ENCODE measurements around the gene GRIN2C. TPM values are rescaled to one million over a fixed set of nuclear protein-coding genes. Genes with fewer than 3 reads are reported as not detected.
A peak's percentile ranks its signal among the peaks of the same experiment; 100 is the strongest.
"Not testable (repeated sequence)": the region's sequence is repeated elsewhere in the genome, so short reads cannot be mapped to it uniquely, and the experiment has no call there.

Gene GRIN2C
- total RNA-seq, 2 experiments from 2014 or later: not detected

DNA sequence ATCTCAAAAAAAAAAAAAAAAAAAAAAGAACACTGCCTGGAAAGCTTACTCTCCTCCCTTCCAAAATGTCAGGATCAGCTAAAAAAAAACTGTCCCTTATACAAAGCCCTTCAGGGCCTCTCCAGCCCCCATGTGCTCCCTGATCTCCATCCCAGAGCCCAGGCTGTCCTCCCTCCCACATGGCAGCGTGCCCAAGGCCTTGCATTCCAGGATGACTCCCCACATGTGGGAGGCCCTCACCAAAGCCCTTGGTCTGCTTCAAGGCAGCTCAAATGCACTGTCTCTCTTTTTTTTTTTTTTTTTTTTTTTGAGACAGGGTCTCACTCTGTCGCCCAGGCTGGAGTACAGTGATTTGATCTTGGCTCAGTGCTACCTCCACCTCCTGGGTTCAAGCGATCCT is 10.8 kb upstream of the GRIN2C start:
- H3K36me3 Mint-ChIP-seq (ENCODE audit: low read depth): no peaks in the 10 kb centered on the region
- DNase-seq (no peak), ATAC-seq (no peak)
- H3K4me3 Mint-ChIP-seq: no peak overlapping the region
- H3K27ac Mint-ChIP-seq: no peak overlapping the region
- intact Hi-C loops (cut with DNase I, micrococcal nuclease): loop anchor here in 1 of 2 experiments (5.0 kb wide), 3 partner anchors 668 to 1558 kb away; partner anchors contain the start of genes CDC42EP4, RPL38 and UNK
- H3K4me1 Mint-ChIP-seq: peaks cover 22% of the 10 kb centered on the region
- POLR2A ChIA-PET: no interaction called here
- CTCF ChIA-PET: interaction anchor here (0.9 to 7.6 kb wide), 2 partner anchors 8 to 129 kb away, joined by 3 to 76 read pairs; partner anchors contain the start of gene GRIN2C
- H3K9me3 Mint-ChIP-seq (ENCODE audit: low read depth): no peaks in the 10 kb centered on the region
- no peaks in the 10 kb centered on the region for H3K27me3 Mint-ChIP-seq

DNA sequence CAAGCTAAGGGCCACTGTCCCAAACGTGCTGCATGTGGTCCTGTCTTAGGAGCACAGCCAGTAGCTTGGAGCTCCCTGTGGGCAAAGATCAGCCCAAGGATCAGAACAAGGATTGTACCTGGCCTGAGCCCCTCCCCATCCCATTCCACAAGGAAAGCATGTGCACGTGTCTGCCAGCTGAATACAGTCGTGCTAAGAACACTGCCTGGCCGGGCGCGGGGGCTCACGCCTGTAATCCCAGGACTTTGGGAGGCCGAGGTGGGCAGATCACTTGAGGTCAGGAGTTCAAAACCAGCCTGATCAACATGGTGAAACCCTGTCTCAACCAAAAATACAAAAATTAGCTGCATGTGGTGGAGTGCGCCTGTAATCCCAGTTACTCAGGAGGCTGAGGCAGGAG is 10.3 kb upstream of the GRIN2C start:
- H3K27ac Mint-ChIP-seq, POLR2A ChIA-PET: not testable (repeated sequence)
- CTCF ChIA-PET: interaction anchor here (0.9 kb wide), 1 partner anchor 129 kb away, joined by 3 read pairs; no protein-coding TSS in a partner anchor

GRCh38 chr17:74868908-74869255 is 9.2 kb upstream of the GRIN2C start:
- POLR2A ChIA-PET: no interaction called here
- Mint-ChIP-seq H3K27me3 (no peaks in the 10 kb centered on the region), H3K4me1 (peaks cover 14% of the 10 kb centered on the region), H3K36me3 (ENCODE audit: low read depth) (no peaks in the 10 kb centered on the region), H3K27ac (no peak overlapping the region), H3K4me3 (no peak overlapping the region), H3K9me3 (ENCODE audit: low read depth) (no peaks in the 10 kb centered on the region)
- CTCF ChIA-PET: interaction anchor here (0.8 to 1.0 kb wide), 2 partner anchors 38 to 102 kb away, joined by 3 read pairs; no protein-coding TSS in a partner anchor
- DNase-seq (no peak), ATAC-seq (no peak)
- intact Hi-C loops (cut with DNase I, micrococcal nuclease): no loop called here

More for the DNA sequence above, 10.3 kb upstream of the GRIN2C start:
- intact Hi-C loops (cut with DNase I, micrococcal nuclease): loop anchor here in 1 of 2 experiments (5.0 kb wide), 3 partner anchors 668 to 1558 kb away; partner anchors contain the start of genes CDC42EP4, RPL38 and UNK
- not testable (repeated sequence) for H3K4me3 Mint-ChIP-seq; H3K36me3 Mint-ChIP-seq (ENCODE audit: low read depth); H3K27me3 Mint-ChIP-seq; ATAC-seq; DNase-seq; H3K9me3 Mint-ChIP-seq (ENCODE audit: low read depth)
- peaks cover 18% of the 10 kb centered on the region for H3K4me1 Mint-ChIP-seq

DNA sequence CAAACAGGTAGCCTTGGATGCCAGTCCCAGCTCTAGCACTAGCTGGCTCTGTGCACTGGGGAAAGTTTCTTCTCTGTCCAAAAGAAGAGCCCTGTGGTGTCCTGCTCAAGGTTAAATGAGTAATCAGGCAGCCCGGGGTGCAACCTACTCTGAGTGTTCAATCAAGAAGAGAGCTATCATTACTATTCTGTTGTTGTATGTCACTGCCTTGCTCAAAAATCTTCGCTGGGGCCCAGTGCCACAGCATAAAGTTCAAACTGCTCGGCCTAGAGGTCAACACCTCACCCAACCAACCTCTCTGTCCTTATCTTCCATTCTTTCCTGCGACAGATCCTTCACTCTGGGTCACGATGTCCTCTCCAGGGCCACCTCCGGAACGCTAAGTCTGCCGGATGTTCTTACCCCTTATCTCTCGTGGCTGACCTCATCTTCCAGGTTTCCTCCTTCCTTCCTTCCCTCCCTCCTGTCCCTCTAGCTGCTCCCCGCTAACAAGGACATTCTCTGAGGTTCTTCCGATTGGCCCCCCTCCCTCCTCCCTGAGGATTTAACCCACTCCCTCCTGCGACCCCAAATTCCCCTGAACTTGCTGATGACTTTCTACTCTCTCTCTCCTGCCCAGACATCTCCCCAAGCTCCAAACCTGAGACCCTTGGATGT is 8.7 kb upstream of the GRIN2C start:
- no peak overlapping the region for H3K27ac Mint-ChIP-seq

GRCh38 chr17:74866198-74866835 is 6.6 kb upstream of the GRIN2C start:
- intact Hi-C loops (cut with DNase I, micrococcal nuclease): no loop called here
- DNase-seq (no peak), ATAC-seq (no peak)
- Mint-ChIP-seq H3K27ac (no peak overlapping the region), H3K4me1 (peaks cover 6% of the 10 kb centered on the region), H3K4me3 (no peak overlapping the region), H3K9me3 (ENCODE audit: low read depth) (no peaks in the 10 kb centered on the region), H3K36me3 (ENCODE audit: low read depth) (no peaks in the 10 kb centered on the region), H3K27me3 (peaks cover 6% of the 10 kb centered on the region)
- ChIA-PET POLR2A (no interaction called here), CTCF (interaction anchor here (0.8 to 8.4 kb wide), 11 partner anchors 10 to 225 kb away, joined by 3 to 114 read pairs (median 6); no protein-coding TSS in a partner anchor)

More for the DNA sequence above, 8.7 kb upstream of the GRIN2C start:
- Mint-ChIP-seq H3K36me3 (ENCODE audit: low read depth) (no peaks in the 10 kb centered on the region), H3K27me3 (no peaks in the 10 kb centered on the region), H3K4me3 (no peak overlapping the region), H3K9me3 (ENCODE audit: low read depth) (no peaks in the 10 kb centered on the region), H3K4me1 (peaks cover 12% of the 10 kb centered on the region)
- intact Hi-C loops (cut with DNase I, micrococcal nuclease): no loop called here
- DNase-seq: no peak
- CTCF ChIA-PET: interaction anchor here (0.8 to 8.4 kb wide), 4 partner anchors 39 to 110 kb away, joined by 3 to 114 read pairs (median 3); no protein-coding TSS in a partner anchor
- POLR2A ChIA-PET: no interaction called here
- no peak for ATAC-seq

- no peak overlapping the region for H3K4me3 Mint-ChIP-seq
- no peaks in the 10 kb centered on the region for H3K36me3 Mint-ChIP-seq (ENCODE audit: low read depth)
- H3K9me3 Mint-ChIP-seq (ENCODE audit: low read depth): no peaks in the 10 kb centered on the region
- ChIA-PET CTCF (interaction anchor here (0.6 to 8.4 kb wide), 21 partner anchors 8 to 225 kb away, joined by 3 to 114 read pairs (median 4); partner anchors contain the start of gene FDXR), POLR2A (interaction anchor here (0.6 kb wide), 1 partner anchor 665 kb away, joined by 3 read pairs; no protein-coding TSS in a partner anchor)
- DNase-seq (no peak), ATAC-seq (no peak)
- intact Hi-C loops (cut with DNase I, micrococcal nuclease): loop anchor here in 1 of 2 experiments (1.0 kb wide), 1 partner anchor 208 kb away; no protein-coding TSS in a partner anchor
- no peak overlapping the region for H3K27ac Mint-ChIP-seq
- H3K4me1 Mint-ChIP-seq: peaks cover 8% of the 10 kb centered on the region
- peaks cover 8% of the 10 kb centered on the region for H3K27me3 Mint-ChIP-seq
Observed at GRCh38 chr17:74865504-74866197, 6.0 kb upstream of the GRIN2C start.

DNA sequence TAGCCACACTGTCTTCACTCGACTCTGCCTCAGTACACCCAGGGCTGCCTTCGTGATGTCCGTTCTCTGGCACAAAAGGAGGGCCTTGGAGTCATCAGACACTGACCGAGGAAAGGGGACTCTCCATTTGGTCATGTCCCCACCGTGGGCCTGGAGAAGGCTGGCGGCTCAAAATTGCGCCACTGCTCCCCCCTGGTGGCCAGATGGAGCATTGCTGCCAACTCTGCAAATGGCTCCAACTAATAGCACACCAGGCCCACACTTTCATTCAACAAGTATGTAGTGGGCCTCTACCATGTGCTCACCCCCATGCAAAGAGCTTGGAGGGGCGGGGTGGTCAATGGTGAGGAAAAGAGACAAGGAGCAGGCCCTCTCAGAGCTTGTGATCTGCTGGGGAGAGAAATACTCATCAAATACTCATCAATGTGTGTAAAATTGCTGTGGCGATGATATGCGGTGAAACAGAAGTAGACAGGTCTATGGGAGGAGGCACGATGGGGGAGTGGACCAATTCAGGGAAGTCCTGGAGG is 5.2 kb upstream of the GRIN2C start:
- H3K27ac Mint-ChIP-seq: peak overlapping the region; percentile 39
- no peaks in the 10 kb centered on the region for H3K36me3 Mint-ChIP-seq (ENCODE audit: low read depth)
- peak; percentile 83 for DNase-seq
- no peak overlapping the region for H3K4me3 Mint-ChIP-seq
- peak; percentile 65 for ATAC-seq
- H3K4me1 Mint-ChIP-seq: peaks cover 11% of the 10 kb centered on the region
- POLR2A ChIA-PET: no interaction called here
- H3K27me3 Mint-ChIP-seq: peaks cover 12% of the 10 kb centered on the region
- H3K9me3 Mint-ChIP-seq (ENCODE audit: low read depth): no peaks in the 10 kb centered on the region
- intact Hi-C loops (cut with DNase I, micrococcal nuclease): loop anchor here in 1 of 2 experiments (1.0 kb wide), 1 partner anchor 208 kb away; no protein-coding TSS in a partner anchor
- CTCF ChIA-PET: interaction anchor here (0.7 to 8.4 kb wide), 19 partner anchors 9 to 224 kb away, joined by 3 to 114 read pairs (median 4); partner anchors contain the start of gene FDXR

- POLR2A ChIA-PET: no interaction called here
Observed at GRCh38 chr17:74864297-74864865, 4.7 kb upstream of the GRIN2C start.

DNA sequence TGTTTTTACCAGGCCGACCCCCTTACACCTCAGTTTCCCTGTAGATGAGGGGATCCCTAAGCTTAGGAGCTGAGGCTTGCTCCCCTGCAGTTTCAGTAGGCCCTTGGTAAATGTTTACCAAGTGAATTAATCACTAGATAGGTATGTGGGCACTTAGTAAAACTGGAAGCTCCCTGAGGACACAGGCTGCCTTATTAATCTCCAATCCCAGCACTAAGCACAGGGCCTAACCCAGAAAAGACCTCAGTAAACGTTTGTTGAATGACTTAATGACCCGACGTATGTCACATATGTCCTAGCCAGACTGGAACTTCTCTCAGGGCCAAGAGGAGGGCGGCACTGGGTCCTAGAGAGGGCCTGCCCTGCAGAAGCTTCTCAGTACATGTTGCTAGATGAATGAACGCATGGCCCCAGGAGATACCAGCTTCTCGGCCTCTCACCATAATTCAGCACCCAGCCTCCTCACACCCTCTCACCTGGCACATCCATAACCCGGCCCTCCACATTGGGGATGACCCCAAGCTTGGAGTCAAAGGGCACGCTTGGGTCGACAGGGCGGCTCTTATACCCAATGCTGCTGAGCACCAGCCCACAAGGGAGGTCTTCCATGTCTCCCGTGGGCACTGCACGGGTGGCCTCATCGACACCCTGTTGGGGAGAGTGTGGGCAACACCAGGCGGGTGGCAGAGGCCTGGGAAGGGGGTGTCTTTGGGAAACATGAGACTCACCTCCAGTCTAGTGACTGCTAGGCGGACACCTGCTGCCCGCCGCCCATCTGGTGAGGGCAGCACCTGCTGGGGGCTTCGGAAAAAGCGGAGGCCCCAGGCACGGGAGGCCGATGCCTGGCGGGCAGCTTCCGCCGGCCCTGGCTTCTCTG is 4.0 kb upstream of the GRIN2C start:
- no peaks in the 10 kb centered on the region for H3K36me3 Mint-ChIP-seq (ENCODE audit: low read depth)
- CTCF ChIA-PET: interaction anchor here (0.6 to 8.4 kb wide), 11 partner anchors 11 to 368 kb away, joined by 3 to 114 read pairs (median 7); partner anchors contain the start of genes FDXR and RAB37

More at GRCh38 chr17:74864297-74864865, 4.7 kb upstream of the GRIN2C start:
- H3K4me1 Mint-ChIP-seq: peaks cover 11% of the 10 kb centered on the region
- no peaks in the 10 kb centered on the region for H3K9me3 Mint-ChIP-seq (ENCODE audit: low read depth)
- H3K4me3 Mint-ChIP-seq: no peak overlapping the region
- no peaks in the 10 kb centered on the region for H3K36me3 Mint-ChIP-seq (ENCODE audit: low read depth)
- no peak overlapping the region for H3K27ac Mint-ChIP-seq
- CTCF ChIA-PET: interaction anchor here (0.6 to 8.4 kb wide), 11 partner anchors 10 to 298 kb away, joined by 3 to 114 read pairs (median 5); partner anchors contain the start of genes FDXR and RAB37
- ATAC-seq: no peak
- no peak for DNase-seq
- H3K27me3 Mint-ChIP-seq: peaks cover 12% of the 10 kb centered on the region
- intact Hi-C loops (cut with DNase I, micrococcal nuclease): no loop called here

DNA sequence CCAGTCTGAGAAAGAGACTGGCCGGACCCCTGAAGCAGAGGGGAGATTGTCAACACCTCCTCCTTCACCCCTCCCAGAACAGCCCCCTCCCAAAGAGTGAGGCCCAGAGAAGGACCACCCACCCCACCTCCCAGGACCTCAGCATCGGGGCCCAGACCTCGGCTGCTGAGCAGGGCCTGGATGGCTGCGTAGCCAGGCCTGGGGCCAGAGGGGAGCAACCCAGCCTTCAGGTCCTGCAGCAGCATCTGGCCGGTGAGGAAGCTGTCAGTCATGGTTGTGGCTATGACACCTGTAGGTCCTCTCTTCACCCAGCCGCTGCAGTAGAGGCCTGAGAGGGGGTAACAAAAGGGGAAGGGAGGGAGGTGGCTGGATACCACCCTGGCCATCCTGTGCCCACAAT is 3.2 kb upstream of the GRIN2C start:
- no peaks in the 10 kb centered on the region for H3K9me3 Mint-ChIP-seq (ENCODE audit: low read depth)
- no peak overlapping the region for H3K4me3 Mint-ChIP-seq
- H3K36me3 Mint-ChIP-seq (ENCODE audit: low read depth): no peaks in the 10 kb centered on the region
- ChIA-PET POLR2A (interaction anchor here (1.7 kb wide), 1 partner anchor 10 kb away, joined by 11 read pairs; the partner anchor contains the start of gene FDXR), CTCF (interaction anchor here (0.7 to 8.4 kb wide), 19 partner anchors 11 to 205 kb away, joined by 3 to 114 read pairs (median 6); partner anchors contain the start of genes FDXR and RAB37)
- intact Hi-C loops (cut with DNase I, micrococcal nuclease): loop anchor here (1.0 to 2.0 kb wide), 4 partner anchors 20 to 206 kb away; no protein-coding TSS in a partner anchor
- H3K27me3 Mint-ChIP-seq: peaks cover 22% of the 10 kb centered on the region
- DNase-seq (no peak), ATAC-seq (no peak)
- peaks cover 13% of the 10 kb centered on the region for H3K4me1 Mint-ChIP-seq
- H3K27ac Mint-ChIP-seq: no peak overlapping the region

More for the DNA sequence above, 4.0 kb upstream of the GRIN2C start:
- Mint-ChIP-seq H3K9me3 (ENCODE audit: low read depth) (no peaks in the 10 kb centered on the region), H3K27me3 (peaks cover 18% of the 10 kb centered on the region), H3K27ac (no peak overlapping the region), H3K4me3 (no peak overlapping the region), H3K4me1 (peaks cover 13% of the 10 kb centered on the region)
- ATAC-seq (no peak), DNase-seq (no peak)
- intact Hi-C loops (cut with DNase I, micrococcal nuclease): loop anchor here (2.0 kb wide), 2 partner anchors 21 to 207 kb away; no protein-coding TSS in a partner anchor
- POLR2A ChIA-PET: no interaction called here

Measured in activated CD4-positive, alpha-beta T cell treated with anti-CD3 and anti-CD28 coated beads for 36 hours (primary cell).